Mesothelial cell of epicardium (in vitro differentiated cells): ENCODE results near the gene ACOT2. TPM values are rescaled to one million over a fixed set of nuclear protein-coding genes. Genes with fewer than 3 reads are reported as not detected.
A peak's percentile ranks its signal among the peaks of the same experiment; 100 is the strongest.

ENCODE experiments used
- DNase-seq, 2 experiments: peaks; one replicate each; pipeline ENCODE4 v3.0.0; 2021; ENCODE audit warnings: low spot score in 2 of 2; ENCODE audit not compliant: unreplicated experiment in 2 of 2
- H3K27ac Mint-ChIP-seq: 2 replicates; pipeline ENCODE4 v1.8.0; 2021; ENCODE audit warnings: mixed read lengths
- H3K27me3 Mint-ChIP-seq: 2 replicates; pipeline ENCODE4 v1.8.0; 2021; ENCODE audit warnings: low read depth, mixed read lengths
- H3K36me3 Mint-ChIP-seq: 2 replicates; pipeline ENCODE4 v1.8.0; 2021; ENCODE audit warnings: mixed read lengths
- H3K4me1 Mint-ChIP-seq: 2 replicates; pipeline ENCODE4 v1.8.0; 2021; ENCODE audit warnings: mixed read lengths
- H3K4me3 Mint-ChIP-seq: 2 replicates; pipeline ENCODE4 v1.8.0; 2021; ENCODE audit warnings: mild to moderate bottlenecking, moderate library complexity, mixed read lengths
- H3K9me3 Mint-ChIP-seq: 2 replicates; pipeline ENCODE4 v1.8.0; 2021; ENCODE audit warnings: mixed read lengths
- total RNA-seq: library from RNA; stranded (reverse); gene quantifications from 3 replicates; pipeline ENCODE4 v1.2.1, GENCODE V29; 2021
- TF ChIP-seq, protein P1 (sequence below): fragments of 200-600 bp; sonication (generic); IDR thresholded peaks from one replicate; pipeline ENCODE4 v1.5.0; 2021; ENCODE audit warnings: antibody characterized with exemption; ENCODE audit not compliant: unreplicated experiment

ACOT2 gene
- total RNA-seq, 1 donor from 2014 or later: 25.6 TPM

DNA sequence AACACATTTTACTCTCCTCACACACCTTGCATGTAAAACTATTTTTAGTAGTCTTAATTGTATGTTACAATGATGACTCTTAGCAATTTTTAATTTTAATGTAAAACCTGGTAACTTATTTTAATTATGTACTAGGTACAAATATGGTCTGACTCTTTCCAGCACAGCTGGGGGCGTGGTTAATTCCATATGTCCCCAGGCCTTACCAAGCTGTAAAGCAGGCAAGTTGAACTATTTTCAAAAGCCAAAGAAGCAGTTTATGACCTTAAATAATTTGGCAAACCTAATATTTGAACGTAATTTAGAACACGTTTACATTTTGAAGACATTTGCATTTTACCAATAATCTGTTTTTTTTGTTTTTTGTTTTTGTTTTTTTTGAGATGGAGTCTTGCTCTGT is 34.0 kb downstream of the ACOT2 start:
- H3K27me3 Mint-ChIP-seq: no peaks in the 10 kb centered on the region
- no peak overlapping the region for H3K27ac Mint-ChIP-seq
- H3K4me3 Mint-ChIP-seq: no peak overlapping the region
- no peak for DNase-seq
- peaks cover 12% of the 10 kb centered on the region for H3K9me3 Mint-ChIP-seq
- peaks cover 5% of the 10 kb centered on the region for H3K4me1 Mint-ChIP-seq
- H3K36me3 Mint-ChIP-seq: no peaks in the 10 kb centered on the region
- TF ChIP-seq, protein P1, sequence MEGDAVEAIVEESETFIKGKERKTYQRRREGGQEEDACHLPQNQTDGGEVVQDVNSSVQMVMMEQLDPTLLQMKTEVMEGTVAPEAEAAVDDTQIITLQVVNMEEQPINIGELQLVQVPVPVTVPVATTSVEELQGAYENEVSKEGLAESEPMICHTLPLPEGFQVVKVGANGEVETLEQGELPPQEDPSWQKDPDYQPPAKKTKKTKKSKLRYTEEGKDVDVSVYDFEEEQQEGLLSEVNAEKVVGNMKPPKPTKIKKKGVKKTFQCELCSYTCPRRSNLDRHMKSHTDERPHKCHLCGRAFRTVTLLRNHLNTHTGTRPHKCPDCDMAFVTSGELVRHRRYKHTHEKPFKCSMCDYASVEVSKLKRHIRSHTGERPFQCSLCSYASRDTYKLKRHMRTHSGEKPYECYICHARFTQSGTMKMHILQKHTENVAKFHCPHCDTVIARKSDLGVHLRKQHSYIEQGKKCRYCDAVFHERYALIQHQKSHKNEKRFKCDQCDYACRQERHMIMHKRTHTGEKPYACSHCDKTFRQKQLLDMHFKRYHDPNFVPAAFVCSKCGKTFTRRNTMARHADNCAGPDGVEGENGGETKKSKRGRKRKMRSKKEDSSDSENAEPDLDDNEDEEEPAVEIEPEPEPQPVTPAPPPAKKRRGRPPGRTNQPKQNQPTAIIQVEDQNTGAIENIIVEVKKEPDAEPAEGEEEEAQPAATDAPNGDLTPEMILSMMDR: no peak

DNA sequence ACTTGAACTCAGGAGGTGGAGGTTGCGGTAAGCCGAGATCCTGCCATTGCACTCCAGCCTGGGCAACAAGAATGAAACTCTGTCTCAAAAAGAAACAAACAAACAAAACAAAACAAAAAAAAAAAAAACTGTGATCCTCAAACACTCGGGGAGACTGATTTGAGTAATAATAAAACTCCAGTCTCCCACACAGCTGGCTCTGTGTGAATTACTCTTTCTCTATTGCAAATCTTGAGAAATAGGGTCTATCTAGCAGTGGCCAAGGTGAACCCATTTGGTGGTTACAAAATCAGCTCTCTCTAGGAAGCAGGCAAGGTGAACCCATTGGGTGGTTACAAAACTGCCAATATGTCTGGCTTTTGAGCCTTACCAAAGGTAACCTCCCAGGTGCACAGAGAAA is 37.3 kb downstream of the ACOT2 start:
- H3K27ac Mint-ChIP-seq: no peak overlapping the region
- H3K36me3 Mint-ChIP-seq: no peaks in the 10 kb centered on the region
- DNase-seq: no peak
- peaks cover 12% of the 10 kb centered on the region for H3K9me3 Mint-ChIP-seq
- H3K4me3 Mint-ChIP-seq: no peak overlapping the region
- peaks cover 5% of the 10 kb centered on the region for H3K4me1 Mint-ChIP-seq
- TF ChIP-seq, protein P1: no peak
- H3K27me3 Mint-ChIP-seq: no peaks in the 10 kb centered on the region

DNA sequence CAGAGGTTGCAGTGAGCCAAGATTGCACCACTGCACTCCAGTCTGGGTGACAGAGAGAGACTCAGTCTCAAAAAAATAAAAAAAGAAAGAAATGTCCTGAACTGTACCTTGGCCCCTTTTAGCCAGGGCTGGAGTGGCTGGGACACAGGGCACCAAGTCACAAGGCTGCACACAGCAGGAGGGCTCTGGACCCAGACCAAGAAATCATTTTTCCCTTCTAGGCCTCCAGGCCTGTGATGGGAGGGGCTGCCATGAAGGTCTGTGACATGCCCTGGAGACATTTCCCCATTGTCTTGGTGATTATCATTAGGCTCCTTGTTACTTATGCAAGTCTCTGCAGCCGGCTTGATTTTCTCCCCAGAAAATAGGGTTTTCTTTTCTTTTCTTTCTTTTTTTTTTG is 38.2 kb downstream of the ACOT2 start:
- no peak for DNase-seq
- H3K36me3 Mint-ChIP-seq: no peaks in the 10 kb centered on the region
- TF ChIP-seq, protein P1: no peak
- H3K9me3 Mint-ChIP-seq: peaks cover 12% of the 10 kb centered on the region
- H3K4me3 Mint-ChIP-seq: no peak overlapping the region
- no peaks in the 10 kb centered on the region for H3K27me3 Mint-ChIP-seq
- H3K27ac Mint-ChIP-seq: no peak overlapping the region
- H3K4me1 Mint-ChIP-seq: peaks cover 4% of the 10 kb centered on the region

DNA sequence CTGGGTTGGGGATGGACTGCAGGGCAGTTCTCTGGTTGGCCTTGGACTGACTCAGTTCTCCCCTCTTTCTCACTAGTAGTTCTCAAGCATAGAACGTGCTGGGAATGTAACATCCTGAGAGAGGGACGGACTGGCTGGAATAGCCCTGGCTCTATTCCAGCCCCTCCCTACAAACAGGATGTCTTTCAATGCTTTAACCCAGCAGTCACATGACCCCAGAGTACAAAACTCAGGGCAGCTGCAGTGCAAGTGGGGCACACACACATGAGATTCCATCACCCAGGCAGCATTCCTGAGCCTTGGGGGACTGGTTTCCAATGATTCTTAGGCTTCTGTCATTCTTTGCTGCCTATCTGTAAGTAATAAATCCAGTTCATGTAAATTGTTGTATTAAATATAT is 41.7 kb downstream of the ACOT2 start:
- H3K36me3 Mint-ChIP-seq: no peaks in the 10 kb centered on the region
- TF ChIP-seq, protein P1: no peak
- H3K4me3 Mint-ChIP-seq: no peak overlapping the region
- peaks cover 4% of the 10 kb centered on the region for H3K9me3 Mint-ChIP-seq
- H3K4me1 Mint-ChIP-seq: no peaks in the 10 kb centered on the region
- DNase-seq: no peak
- H3K27ac Mint-ChIP-seq: no peak overlapping the region
- peaks cover 4% of the 10 kb centered on the region for H3K27me3 Mint-ChIP-seq

DNA sequence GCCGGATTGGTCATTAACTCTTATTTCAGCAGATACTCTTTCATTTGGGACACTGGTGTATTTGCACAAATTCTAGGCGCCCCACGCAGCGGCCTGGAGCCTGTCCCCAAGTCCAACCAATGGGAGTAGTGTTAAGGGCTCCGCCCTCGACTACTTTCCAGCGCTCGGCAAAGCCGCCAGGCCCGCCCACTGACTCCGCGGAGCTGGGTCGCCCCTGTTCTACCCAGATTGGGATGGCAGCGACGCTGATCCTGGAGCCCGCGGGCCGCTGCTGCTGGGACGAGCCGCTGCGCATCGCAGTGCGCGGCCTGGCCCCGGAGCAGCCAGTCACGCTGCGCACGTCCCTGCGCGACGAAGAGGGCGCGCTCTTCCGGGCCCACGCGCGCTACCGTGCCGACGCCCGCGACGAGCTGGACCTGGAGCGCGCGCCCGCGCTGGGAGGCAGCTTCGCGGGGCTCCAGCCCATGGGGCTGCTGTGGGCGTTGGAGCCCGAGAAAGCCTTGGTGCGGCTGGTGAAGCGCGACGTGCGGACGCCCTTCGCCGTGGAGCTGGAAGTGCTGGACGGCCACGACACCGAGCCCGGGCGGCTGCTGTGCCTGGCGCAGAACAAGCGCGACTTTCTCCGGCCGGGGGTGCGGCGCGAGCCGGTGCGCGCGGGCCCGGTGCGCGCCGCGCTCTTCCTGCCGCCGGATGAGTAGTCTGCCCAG is 43.5 kb downstream of the ACOT2 start, which contains the start of gene ACOT6:
Gene ACOT6, plus strand, starts transcription at position 179 of the 707 bp plus-strand sequence. Its CDS starts 55 bp downstream, at position 234.
- no peak within 1 kb of the TSS for H3K27ac Mint-ChIP-seq

More for the DNA sequence above, 43.5 kb downstream of the ACOT2 start, which contains the start of gene ACOT6:
- peaks cover 4% of the 10 kb centered on the region for H3K27me3 Mint-ChIP-seq
- peak; percentile 43 to 70 for DNase-seq
- no peaks in the 10 kb centered on the region for H3K36me3 Mint-ChIP-seq
- TF ChIP-seq, protein P1: no peak
- H3K9me3 Mint-ChIP-seq: no peaks in the 10 kb centered on the region
- peak within 1 kb of the TSS; percentile 78 for H3K4me3 Mint-ChIP-seq
- no peaks in the 10 kb centered on the region for H3K4me1 Mint-ChIP-seq
